Dendritic cell treated with granulocyte-macrophage colony-stimulating factor and Interleukin-4, amounts not matched to agents 40 ng/mL and 50 ng/mL, for 4 days (primary cell): Measurements from ENCODE around the gene CYTH3.

ENCODE experiments used
- H3K27ac Mint-ChIP-seq: one replicate; pipeline ENCODE4 v1.8.0; 2022; ENCODE audit warnings: mild to moderate bottlenecking, mixed read lengths
- H3K27me3 Mint-ChIP-seq: one replicate; pipeline ENCODE4 v1.8.0; 2022; ENCODE audit warnings: mild to moderate bottlenecking, mixed read lengths
- H3K36me3 Mint-ChIP-seq: one replicate; pipeline ENCODE4 v1.8.0; 2022; ENCODE audit warnings: low read depth, mixed read lengths
- H3K4me1 Mint-ChIP-seq: one replicate; pipeline ENCODE4 v1.8.0; 2022; ENCODE audit warnings: low read depth, mixed read lengths
- H3K4me3 Mint-ChIP-seq: one replicate; pipeline ENCODE4 v1.8.0; 2022; ENCODE audit warnings: mild to moderate bottlenecking, moderate library complexity, mixed read lengths
- H3K9me3 Mint-ChIP-seq: one replicate; pipeline ENCODE4 v1.8.0; 2022; ENCODE audit warnings: mixed read lengths
- intact Hi-C: fragments of 100-400 bp; cut with micrococcal nuclease; formaldehyde crosslinking; loops from one replicate; pipeline ENCODE4 v1.15.0; 2022

CYTH3 gene

GRCh38 chr7:6128205-6128604 is 144.2 kb downstream of the CYTH3 start:
- Mint-ChIP-seq H3K4me3 (no peak overlapping the region), H3K36me3 (peaks cover 96% of the 10 kb centered on the region), H3K27me3 (no peaks in the 10 kb centered on the region), H3K27ac (no peak overlapping the region), H3K4me1 (no peaks in the 10 kb centered on the region), H3K9me3 (no peaks in the 10 kb centered on the region)
- intact Hi-C loops = no loop called here

DNA sequence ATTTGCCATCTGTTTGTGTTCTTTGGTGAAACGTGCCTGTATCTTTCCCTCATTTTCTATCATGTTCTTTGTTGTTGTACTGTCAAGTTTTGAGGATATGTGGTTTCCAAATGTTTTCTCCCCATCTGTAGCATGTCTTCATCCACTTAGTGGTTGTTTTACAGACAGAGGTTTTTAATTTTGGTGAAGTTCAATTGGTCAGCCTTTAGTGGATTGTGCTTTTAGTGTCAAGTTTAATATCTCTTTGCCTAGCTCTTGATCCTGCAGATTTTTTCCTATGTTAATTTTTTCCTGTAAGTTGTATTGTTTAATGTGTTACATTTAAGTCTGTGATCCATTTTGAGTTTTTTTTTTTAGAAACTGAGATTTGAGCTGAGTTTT is 145.3 kb downstream of the CYTH3 start:
- Mint-ChIP-seq H3K27ac (no peak overlapping the region), H3K36me3 (peaks cover 96% of the 10 kb centered on the region), H3K4me1 (no peaks in the 10 kb centered on the region), H3K9me3 (no peaks in the 10 kb centered on the region), H3K4me3 (no peak overlapping the region), H3K27me3 (no peaks in the 10 kb centered on the region)
- intact Hi-C loops = no loop called here

DNA sequence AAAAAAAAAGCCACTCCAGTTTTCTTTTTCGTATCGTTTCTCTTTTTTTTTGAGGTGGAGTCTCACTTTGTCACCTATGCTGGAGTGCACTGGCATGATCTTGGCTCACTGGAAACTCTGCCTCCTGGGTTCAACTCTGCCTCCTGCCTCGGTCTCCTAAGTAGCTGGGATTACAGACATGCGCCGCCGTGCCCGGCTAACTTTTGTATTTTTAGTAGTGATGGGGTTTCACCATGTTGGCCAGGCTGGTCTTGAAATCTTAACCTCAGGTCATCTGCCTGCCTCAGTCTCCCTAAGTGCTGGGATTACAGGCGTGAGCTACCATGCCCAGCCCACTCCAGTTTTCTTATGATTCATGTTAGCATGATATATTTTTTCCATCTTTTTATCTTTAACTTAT is 148.6 kb downstream of the CYTH3 start:
- H3K36me3 Mint-ChIP-seq = peaks cover 97% of the 10 kb centered on the region
- intact Hi-C loops = no loop called here
- no peaks in the 10 kb centered on the region for H3K27me3 Mint-ChIP-seq
- no peak overlapping the region for H3K27ac Mint-ChIP-seq
- peaks cover 7% of the 10 kb centered on the region for H3K9me3 Mint-ChIP-seq
- no peaks in the 10 kb centered on the region for H3K4me1 Mint-ChIP-seq
- no peak overlapping the region for H3K4me3 Mint-ChIP-seq

- H3K4me3 Mint-ChIP-seq = no peak overlapping the region
- H3K9me3 Mint-ChIP-seq = peaks cover 7% of the 10 kb centered on the region
- H3K27ac Mint-ChIP-seq = no peak overlapping the region
- no peaks in the 10 kb centered on the region for H3K4me1 Mint-ChIP-seq
- no peaks in the 10 kb centered on the region for H3K27me3 Mint-ChIP-seq
- intact Hi-C loops = no loop called here
- H3K36me3 Mint-ChIP-seq = peaks cover 97% of the 10 kb centered on the region
Observed at GRCh38 chr7:6121141-6121540, 151.3 kb downstream of the CYTH3 start.

DNA sequence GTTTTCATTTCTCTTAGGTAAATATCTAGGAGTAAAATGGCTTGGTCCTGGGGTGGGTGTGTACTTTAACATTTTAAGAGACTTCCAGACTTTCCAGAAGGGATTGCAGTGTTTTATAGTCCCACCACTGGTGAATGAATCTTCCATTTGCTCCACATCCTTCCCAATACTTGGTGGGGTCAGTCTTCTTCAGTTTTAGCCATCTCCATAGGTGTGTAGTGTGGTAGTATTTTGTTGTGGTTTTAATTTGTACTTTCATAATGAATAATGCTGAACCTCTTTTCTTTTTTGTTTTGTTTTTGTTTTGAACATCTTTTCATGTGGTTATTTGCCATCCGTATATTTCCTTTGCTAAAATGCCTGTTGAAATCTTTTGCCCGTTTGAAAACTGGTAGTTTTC is 154.9 kb downstream of the CYTH3 start:
- H3K4me1 Mint-ChIP-seq = no peaks in the 10 kb centered on the region
- intact Hi-C loops = no loop called here
- no peak overlapping the region for H3K27ac Mint-ChIP-seq
- H3K27me3 Mint-ChIP-seq = no peaks in the 10 kb centered on the region
- H3K36me3 Mint-ChIP-seq = peaks cover 100% of the 10 kb centered on the region
- H3K9me3 Mint-ChIP-seq = peaks cover 7% of the 10 kb centered on the region
- H3K4me3 Mint-ChIP-seq = no peak overlapping the region

DNA sequence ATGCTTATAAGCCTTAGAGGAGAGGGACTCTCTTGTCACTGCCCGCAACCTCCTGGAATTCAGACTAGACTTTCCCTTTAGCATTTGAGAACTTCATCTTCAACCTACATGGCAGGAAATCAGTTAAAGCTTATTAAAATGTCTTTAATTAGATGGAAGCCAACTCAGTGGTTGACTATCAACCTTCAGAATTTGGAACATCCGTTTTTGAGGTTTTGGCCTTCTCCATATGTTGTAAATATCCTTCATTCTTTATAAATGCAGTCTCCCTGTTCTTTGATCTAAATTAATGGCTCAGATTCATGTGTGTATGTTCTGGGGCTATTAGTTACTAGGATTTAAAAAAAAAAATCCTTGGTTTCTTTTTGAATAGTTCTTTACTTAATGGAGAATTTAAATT is 156.2 kb downstream of the CYTH3 start:
- H3K4me3 Mint-ChIP-seq = no peak overlapping the region
- no peaks in the 10 kb centered on the region for H3K27me3 Mint-ChIP-seq
- H3K27ac Mint-ChIP-seq = no peak overlapping the region
- H3K4me1 Mint-ChIP-seq = no peaks in the 10 kb centered on the region
- intact Hi-C loops = no loop called here
- H3K36me3 Mint-ChIP-seq = peaks cover 100% of the 10 kb centered on the region
- peaks cover 3% of the 10 kb centered on the region for H3K9me3 Mint-ChIP-seq
